Renal cortical epithelial cell (primary cell): Measurements from ENCODE around the gene TOP3A. TPM values are rescaled to one million over a fixed set of nuclear protein-coding genes. Genes with fewer than 3 reads are reported as not detected.
"Not testable (repeated sequence)": the region's sequence is repeated elsewhere in the genome, so short reads cannot be mapped to it uniquely, and the experiment has no call there.

Source experiments
- DNase-seq: peaks from one replicate; pipeline ENCODE4 v3.0.0-alpha.2; 2011; ENCODE audit warnings: low read depth
- total RNA-seq: library from RNA; depleted of rRNA; stranded (reverse); fragments of >200 nt; gene quantifications from 2 replicates; pipeline ENCODE4 v1.2.3, GENCODE V29; 2014

The TOP3A gene, protein sequence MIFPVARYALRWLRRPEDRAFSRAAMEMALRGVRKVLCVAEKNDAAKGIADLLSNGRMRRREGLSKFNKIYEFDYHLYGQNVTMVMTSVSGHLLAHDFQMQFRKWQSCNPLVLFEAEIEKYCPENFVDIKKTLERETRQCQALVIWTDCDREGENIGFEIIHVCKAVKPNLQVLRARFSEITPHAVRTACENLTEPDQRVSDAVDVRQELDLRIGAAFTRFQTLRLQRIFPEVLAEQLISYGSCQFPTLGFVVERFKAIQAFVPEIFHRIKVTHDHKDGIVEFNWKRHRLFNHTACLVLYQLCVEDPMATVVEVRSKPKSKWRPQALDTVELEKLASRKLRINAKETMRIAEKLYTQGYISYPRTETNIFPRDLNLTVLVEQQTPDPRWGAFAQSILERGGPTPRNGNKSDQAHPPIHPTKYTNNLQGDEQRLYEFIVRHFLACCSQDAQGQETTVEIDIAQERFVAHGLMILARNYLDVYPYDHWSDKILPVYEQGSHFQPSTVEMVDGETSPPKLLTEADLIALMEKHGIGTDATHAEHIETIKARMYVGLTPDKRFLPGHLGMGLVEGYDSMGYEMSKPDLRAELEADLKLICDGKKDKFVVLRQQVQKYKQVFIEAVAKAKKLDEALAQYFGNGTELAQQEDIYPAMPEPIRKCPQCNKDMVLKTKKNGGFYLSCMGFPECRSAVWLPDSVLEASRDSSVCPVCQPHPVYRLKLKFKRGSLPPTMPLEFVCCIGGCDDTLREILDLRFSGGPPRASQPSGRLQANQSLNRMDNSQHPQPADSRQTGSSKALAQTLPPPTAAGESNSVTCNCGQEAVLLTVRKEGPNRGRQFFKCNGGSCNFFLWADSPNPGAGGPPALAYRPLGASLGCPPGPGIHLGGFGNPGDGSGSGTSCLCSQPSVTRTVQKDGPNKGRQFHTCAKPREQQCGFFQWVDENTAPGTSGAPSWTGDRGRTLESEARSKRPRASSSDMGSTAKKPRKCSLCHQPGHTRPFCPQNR
- 10.4 and 25.7 TPM in 2 replicates for total RNA-seq

DNA sequence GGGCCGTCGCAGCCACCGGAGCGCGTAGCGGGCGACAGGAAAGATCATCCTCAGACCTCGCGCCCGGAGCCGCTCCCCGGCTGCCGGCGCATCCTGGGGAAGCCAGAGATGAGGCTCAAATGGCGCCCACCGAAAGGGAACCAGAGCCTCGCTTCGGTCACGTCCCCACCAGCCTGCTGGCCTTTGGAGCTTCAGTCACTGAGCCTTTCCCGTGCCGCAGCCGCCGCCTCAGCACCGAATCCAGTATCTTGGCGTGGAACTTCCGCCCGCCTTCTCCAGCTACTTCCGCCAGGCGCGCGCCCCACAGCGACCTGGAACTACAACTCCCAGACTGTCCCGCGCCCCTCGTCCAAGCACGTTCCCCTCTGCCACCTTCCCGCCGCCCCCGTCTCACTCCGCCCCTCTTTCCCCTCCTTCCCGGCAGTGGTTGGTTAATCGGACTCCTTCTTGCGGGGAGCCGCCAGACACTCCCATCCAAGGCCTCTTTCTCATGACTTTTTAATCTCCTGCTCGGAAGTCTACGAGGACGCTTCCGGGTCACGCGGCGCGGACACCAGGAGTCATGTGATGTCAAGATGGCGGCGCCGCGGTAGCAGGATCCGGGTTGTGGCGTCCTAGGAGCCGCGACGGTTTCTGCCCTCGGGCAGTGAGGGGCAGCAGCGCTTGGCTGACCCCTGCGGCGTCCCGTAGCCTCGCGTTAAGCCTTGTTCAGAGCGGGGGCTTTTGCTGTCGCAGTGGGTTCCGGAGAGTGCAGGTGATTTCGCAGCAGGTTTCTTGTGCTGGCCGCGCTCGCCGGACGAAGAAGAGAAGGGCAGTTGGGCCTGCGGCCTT lies at the start of gene TOP3A, which contains the start of gene SMCR8:
TSS of gene TOP3A (minus strand) at position 264 of the 831 bp plus-strand sequence. CDS start at position 48, 216 bp downstream.
TSS of gene SMCR8 (plus strand) at position 563 of the 831 bp plus-strand sequence. CDS start 497 bp downstream, outside the sequence.
- peak; percentile 97 for DNase-seq

DNA sequence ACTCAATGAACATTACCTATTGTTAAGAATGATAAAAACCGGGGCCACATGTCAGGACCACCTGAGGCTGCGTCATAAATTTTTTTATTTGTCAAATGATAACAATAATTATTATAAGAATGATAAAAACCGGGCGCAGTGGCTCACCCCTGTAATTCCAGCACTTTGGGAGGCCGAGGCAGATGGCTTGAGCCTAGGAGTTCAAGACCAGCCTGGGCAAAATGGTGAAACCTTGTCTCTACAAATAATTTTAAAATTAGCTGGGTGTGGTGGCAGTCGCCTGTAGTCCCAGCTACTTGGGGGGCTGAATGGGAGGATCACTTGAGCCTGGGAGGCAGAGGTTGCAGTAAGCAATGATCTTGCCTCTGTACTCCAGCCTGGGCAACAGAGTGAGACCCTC lies 49.4 kb upstream of the TOP3A start:
- no peak for DNase-seq

DNA sequence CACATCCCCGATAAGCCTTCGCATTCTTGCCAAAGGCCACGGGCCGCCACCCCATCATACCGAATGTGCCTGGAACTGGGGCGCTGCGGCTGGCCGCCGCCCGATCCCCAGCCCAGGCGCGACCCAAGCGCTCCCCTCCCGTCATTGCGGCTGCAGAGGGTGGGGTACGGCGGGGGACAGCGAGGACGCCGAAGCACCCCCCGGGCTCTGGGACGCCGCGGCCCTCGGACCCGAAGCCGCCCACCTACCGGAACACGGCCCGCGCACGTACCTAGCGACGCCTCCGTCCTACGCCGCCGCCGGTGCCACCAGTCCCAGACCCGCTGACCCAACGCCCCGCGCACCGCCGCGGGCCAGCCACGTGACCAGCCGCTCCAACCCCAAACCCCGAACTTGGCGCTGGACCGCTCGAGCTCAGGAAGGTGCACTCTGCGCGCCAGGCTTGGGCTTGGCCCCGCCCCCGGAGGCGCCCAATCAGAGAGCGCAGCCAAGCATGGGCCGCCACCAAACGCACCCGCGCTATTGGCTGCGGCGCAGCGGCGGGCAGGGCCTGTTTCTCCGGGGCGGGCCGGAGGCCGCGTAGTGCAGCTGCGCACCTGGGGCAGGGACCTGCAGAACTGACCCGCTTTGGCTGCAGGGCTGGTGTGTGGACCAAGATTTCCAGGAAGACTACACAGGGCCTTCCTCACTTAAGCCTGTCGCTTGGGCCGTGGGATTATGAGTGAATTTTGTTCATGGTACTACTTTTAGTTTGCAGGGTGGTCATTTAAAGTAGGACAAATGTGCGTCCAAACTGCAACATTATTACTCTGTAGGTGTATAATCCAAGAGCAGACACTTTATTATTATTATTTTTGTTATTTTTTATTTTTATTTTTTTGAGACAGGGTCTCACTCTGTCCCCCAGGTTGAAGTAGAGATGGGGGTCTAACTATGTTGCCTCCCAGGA lies 48.6 kb upstream of the TOP3A start, which contains the start of gene SHMT1:
TSS of gene SHMT1 (minus strand) at position 450 of the 949 bp plus-strand sequence. CDS start 7,569 bp downstream, outside the sequence.
- DNase-seq: peak; percentile 70

DNA sequence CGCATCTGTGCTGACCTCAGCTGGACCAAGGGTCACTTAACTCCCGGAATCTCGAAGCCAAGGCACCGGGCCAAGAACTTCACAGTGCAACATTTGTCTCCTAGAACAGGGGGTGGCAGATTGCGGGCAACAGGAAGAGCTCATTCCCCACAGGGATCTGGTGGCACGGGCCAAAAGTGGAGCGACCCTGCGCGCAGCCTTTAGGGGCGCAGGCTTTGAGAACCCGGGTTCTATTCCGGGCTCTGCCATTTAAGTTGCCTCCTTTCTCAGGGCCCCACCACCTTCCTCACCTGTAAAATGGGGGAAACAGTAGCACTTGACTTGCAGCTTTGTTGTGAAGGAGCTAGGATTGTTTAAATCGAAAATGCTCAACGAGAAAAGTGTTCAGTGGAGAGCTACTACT lies 47.9 kb upstream of the TOP3A start:
- DNase-seq: peak; percentile 91

DNA sequence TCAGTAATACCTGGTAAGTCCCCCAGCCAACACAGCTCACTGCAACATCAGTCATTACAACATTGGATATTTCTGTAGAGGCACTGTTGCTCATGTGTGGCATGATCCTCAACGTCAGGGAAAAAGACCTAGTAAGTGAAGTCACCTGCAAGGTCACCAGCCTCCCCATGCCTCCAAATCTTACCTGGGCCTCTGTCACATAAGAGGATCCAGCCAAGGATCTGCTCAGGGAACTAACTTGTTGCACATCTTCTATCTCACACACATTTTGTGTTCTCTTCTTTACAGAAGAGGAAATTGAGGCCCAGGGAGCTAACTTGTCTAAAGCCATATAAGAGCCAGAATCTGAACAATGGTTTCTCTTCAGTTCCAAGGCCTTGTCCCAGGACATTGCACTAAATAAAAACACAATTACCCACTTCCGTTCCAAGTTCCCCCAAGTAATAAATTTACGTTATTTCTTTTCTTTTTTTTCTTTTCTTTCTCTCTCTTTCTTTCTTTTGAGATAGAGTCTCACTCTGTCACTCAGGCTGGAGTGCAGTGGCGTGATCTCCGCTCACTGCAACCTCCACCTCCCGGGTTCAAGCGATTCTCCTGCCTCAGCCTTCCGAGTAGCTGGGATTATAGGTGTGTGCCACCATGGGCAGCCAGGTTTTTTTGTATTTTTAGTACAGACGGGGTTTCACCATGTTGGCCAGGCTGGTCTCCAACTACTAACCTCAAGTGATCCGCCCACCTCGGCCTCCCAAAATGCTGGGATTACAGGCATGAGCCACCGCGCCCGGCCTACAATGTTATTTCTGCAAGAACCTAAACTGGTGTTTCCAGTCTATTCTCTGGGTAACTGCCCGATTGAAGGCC lies 47.3 kb upstream of the TOP3A start:
- DNase-seq: no peak

DNA sequence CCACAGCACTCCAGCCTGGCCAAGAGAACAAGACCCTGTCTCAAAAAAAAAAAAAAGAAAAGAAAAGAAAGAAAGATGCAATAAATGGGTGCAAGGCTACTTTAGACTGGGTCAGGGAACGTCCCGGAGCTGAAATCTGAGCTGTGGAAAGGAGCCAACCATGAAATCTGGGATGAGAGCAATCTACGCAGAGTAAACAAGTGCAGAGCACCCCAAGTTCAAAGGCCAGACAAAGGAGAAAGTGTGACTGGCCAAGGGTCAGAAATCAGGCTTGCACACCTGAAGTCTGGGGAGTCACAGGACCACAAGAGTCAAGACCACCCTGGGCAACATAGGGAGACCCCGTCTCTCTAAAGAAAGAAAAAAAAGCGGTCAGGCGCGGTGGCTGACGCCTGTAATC lies 45.7 kb upstream of the TOP3A start:
- DNase-seq: no peak

DNA sequence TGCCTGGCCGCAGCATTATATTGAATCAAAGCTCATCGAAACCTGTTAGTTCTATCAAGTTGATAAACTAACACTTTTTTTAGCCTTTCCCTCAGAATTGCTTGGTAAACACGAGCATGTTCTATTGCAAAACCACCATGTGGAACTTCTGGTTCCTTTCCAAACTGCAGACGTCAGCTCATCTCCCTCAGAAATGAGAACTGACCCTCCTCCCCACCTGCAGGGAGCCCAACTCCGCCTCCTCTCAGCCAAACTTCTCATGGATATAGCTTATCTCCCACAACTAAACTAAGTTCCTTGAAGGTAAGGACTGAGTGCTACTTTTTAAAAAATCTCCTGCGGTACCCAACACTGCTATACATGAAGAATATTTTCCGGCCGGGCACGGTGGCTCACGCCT lies 41.8 kb upstream of the TOP3A start:
- peak; percentile 93 for DNase-seq

DNA sequence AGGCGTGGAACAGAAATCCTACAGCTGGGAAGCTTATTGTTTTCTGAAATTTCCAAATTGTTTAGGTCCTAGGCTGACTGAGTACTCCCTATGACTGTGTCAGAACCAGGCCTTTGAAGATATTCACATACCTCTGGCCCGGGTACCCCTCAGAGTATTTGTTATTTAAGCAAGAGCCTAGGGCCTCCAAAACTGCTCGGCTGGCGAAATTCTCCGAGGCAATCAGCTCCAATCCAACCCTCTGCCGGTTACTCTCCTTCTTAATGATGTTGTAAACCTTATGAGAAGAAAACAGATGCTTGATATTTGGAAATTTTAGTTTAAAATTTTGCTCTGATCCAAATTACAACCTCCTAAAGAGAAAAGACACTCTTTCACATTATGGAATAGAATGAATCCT lies 38.7 kb upstream of the TOP3A start:
- no peak for DNase-seq

DNA sequence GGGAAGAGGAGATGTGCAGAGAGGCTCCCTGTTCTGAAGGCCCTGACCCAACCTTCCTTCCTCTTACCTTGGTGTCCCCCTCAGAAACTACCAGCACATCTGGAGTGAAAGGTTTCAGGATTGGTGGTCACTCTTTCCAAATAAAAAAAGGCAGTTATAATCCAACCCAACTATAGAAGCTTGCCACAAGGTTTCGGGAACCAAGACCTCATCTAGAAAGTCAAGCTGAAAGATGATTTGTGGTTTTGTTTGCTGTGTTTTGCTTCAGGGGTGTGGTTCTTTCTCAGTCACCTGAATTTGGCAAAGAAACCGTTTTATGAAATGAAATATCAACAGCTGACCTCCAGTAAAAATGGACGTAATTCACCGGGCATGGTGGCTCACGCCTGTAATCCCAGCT lies 29.2 kb upstream of the TOP3A start:
- DNase-seq: no peak

DNA sequence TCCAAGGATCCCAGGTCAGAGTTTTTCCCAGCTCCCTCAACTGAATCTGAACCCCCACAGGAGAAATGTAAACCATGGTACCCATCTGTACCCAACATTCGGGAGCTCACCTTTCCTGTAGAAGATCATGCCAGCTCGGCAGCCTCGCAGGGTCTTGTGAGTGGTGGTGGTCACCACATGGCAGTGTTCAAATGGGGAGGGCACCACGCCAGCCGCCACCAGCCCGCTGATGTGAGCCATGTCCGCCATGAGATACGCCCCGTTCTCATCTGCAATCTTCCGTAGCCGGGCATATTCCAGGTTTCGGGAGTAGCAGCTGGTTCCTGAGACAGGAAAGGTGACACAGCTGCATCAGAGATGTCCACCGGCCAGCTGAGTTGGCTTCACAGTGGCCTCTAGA lies 25.1 kb upstream of the TOP3A start:
- no peak for DNase-seq

DNA sequence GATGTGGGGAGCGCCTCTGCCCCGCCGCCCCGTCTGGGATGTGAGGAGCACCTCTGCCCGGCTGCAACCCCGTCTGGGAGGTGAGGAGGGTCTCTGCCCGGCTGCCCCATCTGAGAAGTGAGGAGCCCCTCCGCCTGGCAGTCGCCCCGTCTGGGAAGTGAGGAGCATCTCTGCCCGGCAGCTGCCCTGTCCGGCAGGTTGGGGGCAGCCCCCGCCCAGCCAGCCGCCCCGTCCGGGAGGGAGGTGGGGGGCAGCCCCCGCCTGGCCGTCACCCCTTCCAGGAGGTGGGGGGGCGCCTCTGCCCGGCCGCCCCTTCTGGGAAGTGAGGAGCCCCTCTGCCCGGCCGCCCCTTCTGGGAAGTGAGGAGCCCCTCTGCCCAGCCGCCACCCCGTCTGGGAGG lies 23.4 kb upstream of the TOP3A start:
- DNase-seq: not testable (repeated sequence)

DNA sequence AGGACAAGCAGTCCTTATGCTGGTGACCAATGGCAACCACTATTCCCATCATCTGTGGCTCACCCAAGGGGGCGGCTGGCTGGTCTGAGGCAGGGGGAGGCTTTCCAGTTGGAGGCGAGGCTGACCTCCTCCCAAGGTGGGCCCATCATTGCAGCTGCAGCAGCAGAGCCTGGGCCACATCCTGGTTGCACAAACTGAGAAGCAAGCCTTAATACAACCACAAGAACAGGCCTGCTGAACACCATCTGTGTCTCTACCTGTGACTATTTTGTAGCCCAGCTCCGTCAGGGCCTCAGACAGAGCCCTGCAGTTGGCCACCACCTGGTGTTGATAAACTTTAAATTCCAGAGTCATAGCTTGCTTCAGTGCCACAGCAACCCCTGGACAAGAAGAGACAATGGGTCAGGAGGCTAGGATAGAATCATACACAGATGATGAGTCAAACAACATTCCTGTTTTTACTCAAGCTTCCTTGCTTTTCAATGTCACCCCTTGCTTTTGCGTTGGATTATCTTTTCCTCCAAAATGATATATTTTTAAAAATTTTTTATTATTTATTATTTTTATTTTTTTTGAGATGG lies 18.2 kb upstream of the TOP3A start:
- DNase-seq: no peak

DNA sequence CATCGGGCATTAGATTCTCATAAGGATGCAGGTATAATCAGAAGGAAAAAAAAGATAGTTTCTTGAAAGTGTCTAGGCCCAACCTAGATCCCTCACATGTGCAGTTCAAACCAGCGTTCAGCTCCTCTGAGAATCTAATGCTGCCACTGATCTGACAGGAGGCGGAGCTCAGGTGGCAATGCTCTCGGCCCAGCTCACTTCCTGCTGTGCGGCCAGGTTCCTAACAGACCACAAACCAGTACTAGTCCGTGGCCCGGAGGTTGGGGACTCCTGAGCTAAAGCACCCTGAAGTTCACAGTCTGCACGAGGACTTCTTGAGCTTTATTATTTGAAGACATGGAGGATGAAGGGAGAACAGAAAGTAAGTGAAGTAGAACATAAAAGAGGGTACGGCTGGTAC lies 17.1 kb upstream of the TOP3A start:
- no peak for DNase-seq

DNA sequence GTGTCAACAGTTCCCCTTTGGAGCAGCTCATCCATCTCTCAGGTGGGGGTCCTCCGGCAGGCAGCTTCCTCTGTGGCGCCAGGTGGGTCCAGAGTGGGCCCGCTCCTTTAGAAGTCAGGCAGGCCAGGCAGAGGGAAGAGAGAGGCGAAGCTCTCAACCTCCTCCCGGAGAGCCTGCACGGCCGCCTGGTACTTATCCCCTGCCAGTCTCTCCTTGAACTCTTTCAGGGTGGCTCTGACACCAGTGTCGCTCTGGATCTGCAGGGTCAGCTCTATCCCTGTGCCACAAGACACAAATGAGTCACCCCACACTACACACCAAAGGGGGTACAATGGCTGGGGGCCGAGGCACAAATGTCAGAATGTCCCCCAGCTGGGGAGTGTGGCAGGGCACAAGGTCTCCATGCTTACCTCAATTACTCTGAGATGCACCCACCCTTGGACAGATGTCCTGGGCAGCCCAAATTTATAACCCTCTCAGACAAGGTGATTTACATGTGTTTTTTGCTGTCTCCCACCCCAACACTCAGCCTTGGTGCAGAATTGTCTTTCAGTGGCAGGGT lies 13.9 kb upstream of the TOP3A start:
- no peak for DNase-seq

DNA sequence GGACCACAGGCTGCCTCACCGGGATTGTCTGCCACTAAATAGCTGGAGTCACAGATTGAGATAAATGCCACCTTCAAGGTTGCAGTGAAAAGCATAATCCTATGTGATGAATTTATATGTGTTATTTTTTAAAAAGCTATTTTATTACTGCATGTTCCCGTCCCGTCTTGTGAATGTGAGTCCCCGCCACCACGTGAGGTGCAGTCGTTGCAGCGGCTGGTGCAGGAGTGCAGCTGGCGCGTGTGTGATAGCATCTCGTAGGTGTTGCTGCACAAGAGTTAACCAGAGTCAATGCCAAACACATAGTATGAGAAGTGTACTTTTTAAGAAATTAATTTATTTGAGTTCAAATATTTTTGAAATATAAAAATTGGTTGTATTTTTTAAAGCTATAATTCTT lies 12.8 kb upstream of the TOP3A start:
- DNase-seq: no peak

DNA sequence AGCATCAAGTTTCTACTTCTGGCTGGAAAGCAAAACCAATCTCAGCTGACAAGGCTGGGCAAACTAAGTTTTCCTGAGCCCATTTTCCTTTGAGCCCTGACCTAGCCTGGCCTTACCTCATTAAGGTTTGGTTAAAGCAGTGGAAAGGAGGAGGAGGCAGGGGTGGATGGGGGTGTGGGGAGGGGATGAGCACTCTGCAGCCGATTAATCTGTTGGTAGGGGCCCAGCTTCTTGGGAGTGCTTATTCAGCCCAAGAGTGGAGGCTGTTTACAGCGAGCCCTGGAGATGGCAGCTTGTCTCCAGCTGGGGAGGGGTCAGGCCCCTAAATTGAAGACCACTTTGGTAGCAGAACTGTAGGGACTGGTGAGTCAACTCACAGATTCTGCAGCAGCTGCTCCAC lies 12.3 kb upstream of the TOP3A start:
- DNase-seq: no peak

DNA sequence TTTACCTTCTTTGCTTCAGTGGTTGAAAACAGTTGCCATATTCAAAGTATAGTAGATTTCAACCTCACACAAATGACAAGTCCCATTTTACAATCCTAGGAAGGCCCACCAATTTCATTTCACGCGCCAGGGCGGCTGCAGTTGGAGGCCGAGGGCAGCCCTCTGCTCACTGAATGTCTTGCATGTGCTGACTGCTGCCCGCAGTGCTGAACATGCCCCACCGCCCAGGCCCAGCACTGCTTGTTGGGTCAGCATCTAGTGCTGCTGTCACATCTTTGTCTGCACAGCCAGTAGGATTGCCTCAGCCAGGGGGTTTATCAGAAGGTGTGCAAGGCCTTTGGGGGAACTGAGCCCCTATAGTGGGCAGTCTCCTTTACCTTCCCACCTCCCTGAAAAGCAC lies 11.8 kb upstream of the TOP3A start:
- DNase-seq: no peak

DNA sequence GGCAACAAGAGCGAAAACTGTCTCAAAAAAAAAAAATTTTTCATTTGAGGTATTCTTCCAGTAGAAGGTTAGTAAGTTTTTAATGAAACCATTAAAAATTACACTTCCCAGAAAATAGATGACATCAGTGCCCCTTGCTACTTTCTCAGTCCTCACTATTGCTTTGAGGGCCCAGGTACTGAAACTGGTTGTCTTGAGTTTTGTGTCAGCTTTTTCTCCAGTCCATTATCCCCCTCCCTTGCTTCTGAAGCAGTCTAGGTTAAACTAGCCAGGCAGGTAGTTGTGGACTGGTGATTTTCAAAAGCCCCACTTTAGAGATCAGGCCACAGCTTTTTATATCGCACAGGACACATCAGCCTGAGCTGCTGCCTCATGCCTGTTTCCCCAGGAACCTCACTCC lies 11.2 kb upstream of the TOP3A start:
- DNase-seq: no peak
